ENCODE data around the gene MS4A6A.

MS4A6A gene

DNA sequence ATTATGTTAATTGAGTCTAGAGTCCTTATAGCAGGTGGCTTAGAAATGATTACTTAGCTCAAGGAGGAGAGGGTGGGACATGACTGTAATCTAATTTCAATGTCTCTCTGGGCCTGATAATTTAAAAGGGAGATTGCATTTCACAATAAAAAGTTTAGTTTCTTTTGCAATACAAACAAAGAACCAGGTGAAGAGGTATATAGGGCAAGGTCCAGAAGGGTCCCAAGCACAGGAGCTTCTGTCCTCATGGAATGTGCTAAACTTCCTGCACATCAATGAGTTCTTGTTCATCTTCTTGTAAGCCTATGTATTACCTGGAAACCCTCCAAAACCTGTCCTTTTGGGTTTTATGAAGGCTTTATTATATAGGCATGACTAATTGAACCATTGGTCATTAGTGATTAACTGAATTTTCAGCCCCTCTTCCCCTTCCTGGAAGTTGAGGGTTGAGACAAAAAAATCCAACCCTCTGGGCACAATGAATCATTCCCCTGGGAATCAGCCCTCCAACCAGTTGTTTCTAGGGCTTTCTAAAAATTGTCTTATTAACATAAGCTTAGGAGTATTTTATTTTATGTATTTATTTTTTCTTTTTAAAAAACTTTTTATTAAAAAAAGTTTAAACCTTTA is 56.8 kb downstream of the MS4A6A start:
- DNase-seq: no peak

DNA sequence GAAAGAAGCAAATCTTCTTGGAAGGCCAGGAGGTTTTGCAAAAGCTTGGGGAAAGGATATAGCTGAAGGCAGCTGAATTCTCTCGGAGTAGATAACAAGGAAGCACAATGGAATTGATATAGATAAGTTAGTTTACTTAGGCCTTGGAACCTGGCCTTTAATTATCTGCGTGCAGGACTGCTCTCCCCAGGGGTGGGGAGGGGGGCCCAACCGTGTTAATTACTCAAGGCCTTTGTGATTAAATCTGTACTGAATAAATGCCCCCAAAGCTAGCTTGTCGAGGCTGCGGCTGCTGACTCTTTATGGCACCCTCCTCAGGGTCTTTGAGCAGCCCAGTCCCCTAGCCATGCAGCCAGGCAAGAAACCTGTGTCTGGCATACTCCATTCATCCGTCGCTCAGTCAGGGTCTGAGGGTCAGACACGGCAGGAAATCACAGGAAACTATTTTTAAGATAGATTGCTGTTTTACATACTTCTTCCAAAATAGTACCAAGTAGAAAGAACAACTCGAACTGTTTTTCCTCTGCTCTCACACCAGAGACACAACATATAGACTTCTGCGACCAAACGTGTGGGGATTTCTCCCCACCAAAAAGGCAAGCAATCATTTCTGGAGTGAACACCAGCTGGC is 58.0 kb downstream of the MS4A6A start:
- no peak for DNase-seq
